GM19463 (cell line): ENCODE results near the gene STK32C.
"Not testable (repeated sequence)": the region's sequence is repeated elsewhere in the genome, so short reads cannot be mapped to it uniquely, and the experiment has no call there.

Experiments
- ATAC-seq: cut with Tn5 transposase; IDR thresholded peaks from one replicate; pipeline ENCODE4 v1.9.1; 2021; ENCODE audit warnings: mild to moderate bottlenecking, moderate library complexity; ENCODE audit not compliant: unreplicated experiment

STK32C gene

GRCh38 chr10:132303361-132304115 lies 4.2 kb downstream of the STK32C start:
- ATAC-seq, result no peak

- ATAC-seq, result no peak
Observed at GRCh38 chr10:132302421-132303310, 5.1 kb downstream of the STK32C start.

GRCh38 chr10:132301371-132302330 lies 6.1 kb downstream of the STK32C start:
- ATAC-seq, result no peak

GRCh38 chr10:132300582-132300981 lies 7.2 kb downstream of the STK32C start:
- no peak for ATAC-seq

- no peak for ATAC-seq
Observed at GRCh38 chr10:132299371-132300336, 8.1 kb downstream of the STK32C start.

- ATAC-seq, result no peak
Observed at GRCh38 chr10:132298038-132298881, 9.5 kb downstream of the STK32C start.

GRCh38 chr10:132297526-132297925 lies 10.2 kb downstream of the STK32C start:
- ATAC-seq, result no peak

GRCh38 chr10:132296666-132297443 lies 10.9 kb downstream of the STK32C start:
- no peak for ATAC-seq

- ATAC-seq, result not testable (repeated sequence)
Observed at GRCh38 chr10:132295481-132295880, 12.3 kb downstream of the STK32C start.

- no peak for ATAC-seq
Observed at GRCh38 chr10:132294561-132295318, 13.0 kb downstream of the STK32C start.

GRCh38 chr10:132293813-132294520 lies 13.8 kb downstream of the STK32C start:
- no peak for ATAC-seq

GRCh38 chr10:132293201-132293812 lies 14.4 kb downstream of the STK32C start:
- no peak for ATAC-seq

GRCh38 chr10:132292287-132293200 lies 15.2 kb downstream of the STK32C start:
- ATAC-seq, result no peak

- no peak for ATAC-seq
Observed at GRCh38 chr10:132291826-132292225, 15.9 kb downstream of the STK32C start.

GRCh38 chr10:132290631-132291030 lies 17.1 kb downstream of the STK32C start:
- no peak for ATAC-seq
